Keratinocyte (primary cell): ENCODE measurements around the gene ZSWIM3. TPM values are rescaled to one million over a fixed set of nuclear protein-coding genes. Genes with fewer than 3 reads are reported as not detected.
"Not testable (repeated sequence)": the region's sequence is repeated elsewhere in the genome, so short reads cannot be mapped to it uniquely, and the experiment has no call there.

Experiments
- DNase-seq: peaks from one replicate; pipeline ENCODE4 v3.0.0-alpha.2; 2011; ENCODE audit warnings: low read depth, missing footprints, low spot score
- FAIRE-seq: peaks from 2 replicates; lab custom pipeline; 2011; peaks lifted over from hg19 to GRCh38; lab: Jason Lieb, UNC
- H2AFZ ChIP-seq: 2 replicates; pipeline ENCODE4 v1.6.0; 2012; ENCODE audit warnings: low read length, control low read depth, inconsistent platforms; ENCODE audit not compliant: control insufficient read depth
- H3K27ac ChIP-seq: 2 replicates; pipeline ENCODE4 v1.5.1; 2011; ENCODE audit warnings: low read length; ENCODE audit not compliant: control insufficient read depth, insufficient read depth
- H3K27me3 ChIP-seq: 3 replicates; pipeline ENCODE4 v1.6.0; 2011; ENCODE audit warnings: low read length; ENCODE audit not compliant: control insufficient read depth, insufficient read depth; ENCODE audit errors: extremely low read depth
- H3K36me3 ChIP-seq, 2 experiments: 2 replicates in 1 of 2; 3 replicates in 1 of 2; pipeline ENCODE4 v1.5.1; 2011; ENCODE audit warnings: low read length in 2 of 2, mild to moderate bottlenecking in 1 of 2; ENCODE audit not compliant: control insufficient read depth in 2 of 2, insufficient read depth in 2 of 2; ENCODE audit errors: extremely low read depth in 1 of 2
- H3K4me1 ChIP-seq: 3 replicates; pipeline ENCODE4 v1.5.1; 2011; ENCODE audit warnings: low read length; ENCODE audit not compliant: control insufficient read depth, insufficient read depth; ENCODE audit errors: extremely low read depth
- H3K4me2 ChIP-seq: 3 replicates; pipeline ENCODE4 v1.6.0; 2011; ENCODE audit warnings: low read depth, low read length; ENCODE audit not compliant: control insufficient read depth, insufficient read depth; ENCODE audit errors: extremely low read depth
- H3K4me3 ChIP-seq, 3 experiments: fragments of 200-600 bp in 1 of 3; sonication (generic) in 1 of 3; 2 replicates in 2 of 3; 3 replicates in 1 of 3; pipeline ENCODE4 v1.5.1; 2011 to 2016; ENCODE audit warnings: low read length in 3 of 3, mild to moderate bottlenecking in 3 of 3, control low read depth in 2 of 3, inconsistent platforms in 1 of 3, low read depth in 1 of 3, mixed read lengths in 1 of 3, mixed run types in 1 of 3, moderate library complexity in 1 of 3; ENCODE audit not compliant: control insufficient read depth in 2 of 3, insufficient read depth in 2 of 3; ENCODE audit errors: extremely low read depth in 1 of 3
- H3K79me2 ChIP-seq: 2 replicates; pipeline ENCODE4 v1.6.0; 2012; ENCODE audit warnings: low read length; ENCODE audit not compliant: control insufficient read depth, insufficient read depth
- H3K9ac ChIP-seq: 3 replicates; pipeline ENCODE4 v1.6.0; 2011; ENCODE audit warnings: low read length; ENCODE audit not compliant: control insufficient read depth, insufficient read depth; ENCODE audit errors: extremely low read depth
- H3K9me1 ChIP-seq: 3 replicates; pipeline ENCODE4 v1.6.0; 2011; ENCODE audit warnings: low read length; ENCODE audit not compliant: control insufficient read depth, insufficient read depth; ENCODE audit errors: extremely low read depth
- H3K9me3 ChIP-seq: 2 replicates; pipeline ENCODE4 v1.5.1; 2012; ENCODE audit warnings: low read depth, low read length; ENCODE audit not compliant: control insufficient read depth
- H4K20me1 ChIP-seq: 3 replicates; pipeline ENCODE4 v1.6.0; 2011; ENCODE audit warnings: low read length; ENCODE audit not compliant: control insufficient read depth, insufficient read depth; ENCODE audit errors: extremely low read depth
- CTCF ChIP-seq, 3 experiments: IDR thresholded peaks in 1 of 3; conservative IDR thresholded peaks in 1 of 3; optimal IDR thresholded peaks in 1 of 3; 2 replicates in 2 of 3; 3 replicates in 1 of 3; pipeline versions ENCODE3 to v1.5.1; 2011; ENCODE audit warnings: low read length in 3 of 3, mild to moderate bottlenecking in 3 of 3, moderate library complexity in 2 of 3, control low read depth in 1 of 3, inconsistent platforms in 1 of 3; ENCODE audit not compliant: insufficient read depth in 2 of 3; ENCODE audit errors: extremely low read depth in 1 of 3
- EZH2 ChIP-seq: IDR thresholded peaks from one replicate; pipeline ENCODE4 v1.6.1; 2012; ENCODE audit warnings: inconsistent platforms, mild to moderate bottlenecking, low read length, moderate library complexity
- dilution Hi-C: fragments of 300-500 bp; cut with MboI; formaldehyde crosslinking; loops from one replicate; pipeline ENCODE4 v1.7.0; 2020; ENCODE audit warnings: low sequenced_read_pairs; ENCODE audit not compliant: extremely low pct_ligation_motif_present
- polyA plus RNA-seq, 5 experiments: library from polyadenylated mRNA; depleted of rRNA in 3 of 5; stranded (reverse) in 3 of 5; stranded (forward) in 1 of 5; unstranded in 1 of 5; fragments of >200 nt; gene quantifications; 1 replicate in 1 of 5; 2 replicates in 3 of 5; 3 replicates in 1 of 5; pipeline versions ENCODE4 v1.2.1 to v1.2.3, GENCODE V29; 2011 to 2012; ENCODE audit warnings: missing spikeins in 2 of 5, low read depth in 1 of 5, low replicate concordance in 1 of 5

Gene ZSWIM3
- polyA plus RNA-seq, 1 donor (not counting 4 experiments of a cell fraction or from before 2014, with no cell fraction given) = 2.0 TPM

DNA sequence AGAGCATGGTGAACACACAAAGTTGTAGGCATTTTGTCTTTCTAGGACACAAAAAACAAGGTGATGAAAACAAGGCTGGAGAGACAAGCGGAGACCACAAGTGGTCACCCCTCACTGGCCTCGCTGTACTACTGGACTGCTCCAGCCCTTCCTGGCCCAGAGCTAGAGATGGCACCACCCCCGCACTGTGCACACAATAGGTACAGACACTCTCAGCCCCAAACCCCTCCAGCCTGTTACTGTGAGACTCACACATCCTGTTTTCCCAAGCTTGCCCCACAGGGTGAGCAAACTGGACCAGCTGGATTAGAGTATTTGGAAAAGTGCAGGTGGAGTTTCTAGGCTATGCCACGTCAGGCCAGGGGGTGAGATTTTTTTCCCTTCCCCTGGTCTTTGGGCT, 15.2 kb downstream of the ZSWIM3 start:
- no peak overlapping the region for H3K27ac ChIP-seq
- no peak for FAIRE-seq
- H3K9me3 ChIP-seq = no peaks in the 10 kb centered on the region
- no peaks in the 10 kb centered on the region for H3K9me1 ChIP-seq
- no peak for DNase-seq
- no peak overlapping the region for H3K9ac ChIP-seq
- dilution Hi-C loops = no loop called here
- peaks cover 8% of the 10 kb centered on the region for H3K4me1 ChIP-seq
- H3K4me2 ChIP-seq = no peak overlapping the region
- no peaks in the 10 kb centered on the region for H4K20me1 ChIP-seq
- TF ChIP-seq EZH2 (no peak), CTCF (optimal IDR thresholded peaks at IDR 0.05 in 1 of 3, IDR thresholded peaks at IDR 0.05 in 1 of 3, conservative IDR thresholded peaks at IDR 0.05 in 1 of 3; ENCODE audit: extremely low read depth in 1 of 3, insufficient read depth in 2 of 3, low read length in 3 of 3) (no peak)
- no peaks in the 10 kb centered on the region for H3K27me3 ChIP-seq
- H2AFZ ChIP-seq = no peak overlapping the region
- H3K4me3 ChIP-seq = no peak overlapping the region
- no peaks in the 10 kb centered on the region for H3K79me2 ChIP-seq
- no peaks in the 10 kb centered on the region for H3K36me3 ChIP-seq

DNA sequence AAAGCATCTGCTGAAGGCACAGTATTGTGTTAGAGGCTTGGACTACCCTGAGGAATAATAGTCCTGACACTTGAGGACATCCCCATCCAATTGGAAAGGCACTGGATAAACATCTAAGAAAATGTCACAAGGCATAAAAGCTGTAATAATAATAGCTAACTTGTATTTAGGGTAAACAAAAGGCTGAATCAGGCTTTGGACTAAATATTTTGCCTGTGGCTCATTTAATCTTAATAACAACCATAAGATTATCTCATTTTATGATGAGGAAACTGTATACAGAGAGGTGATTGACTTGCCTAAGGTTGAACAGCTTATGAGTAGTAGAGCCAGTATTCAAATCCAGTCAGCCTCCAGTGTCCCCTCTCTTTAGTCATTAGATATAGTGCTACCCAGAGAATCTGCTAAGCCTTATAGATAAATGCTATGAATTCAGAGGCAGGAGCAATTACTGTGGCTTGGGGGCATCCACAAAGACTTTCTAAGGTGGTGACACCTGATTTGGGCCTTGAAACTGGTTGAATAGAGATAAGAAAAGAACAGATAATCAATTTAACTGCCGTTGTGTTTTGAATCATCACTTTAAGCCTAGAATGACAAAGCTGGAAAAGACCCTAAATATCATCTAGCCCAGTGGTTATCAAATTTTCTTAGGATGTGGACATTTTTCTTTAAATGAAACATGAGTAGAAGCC, 16.1 kb downstream of the ZSWIM3 start:
- H3K4me3 ChIP-seq = no peak overlapping the region
- dilution Hi-C loops = no loop called here
- H3K9me3 ChIP-seq = no peaks in the 10 kb centered on the region
- no peak overlapping the region for H3K9ac ChIP-seq
- TF ChIP-seq EZH2 = no peak
- TF ChIP-seq CTCF (optimal IDR thresholded peaks at IDR 0.05 in 1 of 3, IDR thresholded peaks at IDR 0.05 in 1 of 3, conservative IDR thresholded peaks at IDR 0.05 in 1 of 3; ENCODE audit: extremely low read depth in 1 of 3, insufficient read depth in 2 of 3, low read length in 3 of 3) = no peak
- no peaks in the 10 kb centered on the region for H4K20me1 ChIP-seq
- H3K36me3 ChIP-seq = no peaks in the 10 kb centered on the region
- FAIRE-seq (no peak), DNase-seq (no peak)
- H3K4me1 ChIP-seq = no peaks in the 10 kb centered on the region
- H3K4me2 ChIP-seq = no peak overlapping the region
- no peak overlapping the region for H3K27ac ChIP-seq
- no peaks in the 10 kb centered on the region for H3K27me3 ChIP-seq
- H2AFZ ChIP-seq = no peak overlapping the region
- no peaks in the 10 kb centered on the region for H3K79me2 ChIP-seq
- no peaks in the 10 kb centered on the region for H3K9me1 ChIP-seq

DNA sequence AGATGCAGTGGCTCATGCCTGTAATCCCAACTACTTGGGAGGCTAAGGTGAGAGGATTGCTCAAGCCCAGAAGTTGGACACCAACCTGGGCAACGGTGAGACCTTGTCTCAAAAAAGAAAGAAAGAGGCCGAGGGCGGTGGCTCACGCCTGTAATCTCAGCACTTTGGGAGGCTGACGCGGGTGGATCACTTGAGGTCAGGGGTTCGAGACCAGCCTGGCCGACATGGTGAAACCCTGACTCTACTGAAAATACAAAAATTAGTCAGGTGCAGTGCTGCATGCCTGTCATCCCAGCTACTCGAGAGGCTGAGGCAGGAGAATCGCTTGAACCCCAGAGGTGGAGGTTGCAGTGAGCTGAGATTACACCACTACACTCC, 16.7 kb downstream of the ZSWIM3 start:
- H3K36me3 ChIP-seq, H3K9ac ChIP-seq, dilution Hi-C loops, H3K79me2 ChIP-seq, H2AFZ ChIP-seq, H4K20me1 ChIP-seq, DNase-seq, H3K4me3 ChIP-seq, H3K4me1 ChIP-seq, H3K9me3 ChIP-seq, H3K4me2 ChIP-seq, H3K27me3 ChIP-seq, H3K9me1 ChIP-seq, H3K27ac ChIP-seq, FAIRE-seq: not testable (repeated sequence)
